ENCODE data around the gene IFNL2. TPM values are rescaled to one million over a fixed set of nuclear protein-coding genes. Genes with fewer than 3 reads are reported as not detected.

Gene IFNL2
- total and polyA plus RNA-seq, 2 of the 4 experiments (the other 2 are of a cell fraction), result not detected

GRCh38 chr19:39299832-39300231, 31.6 kb downstream of the IFNL2 start:
- Histone ChIP-seq H2AK5ac (ENCODE audit: low read depth, low read length) (no peak overlapping the region), H4K91ac (ENCODE audit: insufficient read depth, low read depth, low read length) (no peak overlapping the region), H3K79me1 (ENCODE audit: low read depth in 1 of 2, low read length in 2 of 2) (no peaks in the 10 kb centered on the region), H3K9ac (ENCODE audit: low read depth, low read length) (no peak overlapping the region), H3K4me2 (ENCODE audit: low read depth, low read length) (no peak overlapping the region), H3K36me3 (ENCODE audit: control insufficient read depth, insufficient read depth, low read length) (no peaks in the 10 kb centered on the region), H2BK20ac (ENCODE audit: low read depth, low read length) (no peak overlapping the region), H3K4me1 (ENCODE audit: control insufficient read depth, insufficient read depth, low read length) (no peaks in the 10 kb centered on the region), H2AK9ac (replicated peaks; ENCODE audit: low read depth, low read length, poor library complexity) (no peak overlapping the region), H3K4ac (ENCODE audit: low read depth, low read length) (no peak overlapping the region), H3K9me1 (ENCODE audit: insufficient read depth, low read length) (no peaks in the 10 kb centered on the region), H3K27me3 (ENCODE audit: control insufficient read depth, insufficient read depth, low read length) (peaks cover 42% of the 10 kb centered on the region), H3K14ac (replicated peaks; ENCODE audit: low read depth, low read length) (no peak overlapping the region), H3K27ac (ENCODE audit: insufficient read depth, low read length) (no peak overlapping the region), H2BK120ac (ENCODE audit: low read depth, low read length) (no peak overlapping the region), H3K23ac (ENCODE audit: low read depth, low read length) (no peak overlapping the region), H3K4me3 (ENCODE audit: insufficient read depth, low read depth, low read length) (no peak overlapping the region), H4K8ac (ENCODE audit: low read depth in 2 of 2, low read length in 2 of 2) (no peak overlapping the region), H2BK5ac (ENCODE audit: low read depth, low read length, poor library complexity, severe bottlenecking) (no peak overlapping the region), H2BK15ac (ENCODE audit: low read depth, low read length) (no peak overlapping the region), H3K9me3 (ENCODE audit: control insufficient read depth, insufficient read depth, low read length) (peaks cover 2% of the 10 kb centered on the region; the same call in 1 of the 2 replicates), H4K20me1 (ENCODE audit: insufficient read depth, low read length) (no peaks in the 10 kb centered on the region), H3K56ac (ENCODE audit: extremely low read depth, insufficient read depth, low read length) (no peak overlapping the region), H2AFZ (replicated peaks; ENCODE audit: low read length, poor library complexity) (no peak overlapping the region), H4K5ac (ENCODE audit: low read depth, low read length) (no peak overlapping the region), H3K18ac (ENCODE audit: low read depth, low read length) (no peak overlapping the region)
- POLR2A ChIA-PET (ENCODE audit: unreplicated experiment), result no interaction called here
- dilution Hi-C loops (cut with HindIII; ENCODE audit: low sequenced_read_pairs, unreplicated experiment), result no loop called here
- no CpG with 5 or more reads among the region's 10 CpGs for WGBS, 2 experiments (ENCODE audit: extremely low coverage in 2 of 2, insufficient read length in 1 of 2)
- CTCF ChIA-PET, result no interaction called here
- no peak for DNase-seq
- in situ Hi-C loops (cut with MboI; ENCODE audit: low sequenced_read_pairs), result no loop called here
- TF ChIP-seq RAD21 (IDR thresholded peaks at IDR 0.05; ENCODE audit: low read length) (no peak), MAZ (IDR thresholded peaks at IDR 0.05; ENCODE audit: borderline replicate concordance, low read depth, low read length) (no peak), CTCF (conservative IDR thresholded peaks at IDR 0.05; ENCODE audit: low read depth, low read length) (no peak), BHLHE40 (IDR thresholded peaks at IDR 0.05; ENCODE audit: low read depth, low read length) (no peak), SMC3 (IDR thresholded peaks at IDR 0.05; ENCODE audit: low read depth, low read length) (no peak), CEBPB (IDR thresholded peaks at IDR 0.05; ENCODE audit: low read depth, low read length) (no peak), CHD1 (IDR thresholded peaks at IDR 0.05; ENCODE audit: low read depth, low read length) (no peak), ELK1 (IDR thresholded peaks at IDR 0.05; ENCODE audit: borderline replicate concordance, low read depth, low read length) (no peak), MAFK (IDR thresholded peaks at IDR 0.05; ENCODE audit: low read depth, low read length) (no peak), USF2 (IDR thresholded peaks at IDR 0.05; ENCODE audit: low read depth, low read length) (no peak), FOS (IDR thresholded peaks at IDR 0.05; ENCODE audit: low read depth, low read length) (no peak), RCOR1 (IDR thresholded peaks at IDR 0.05; ENCODE audit: insufficient replicate concordance, low read length) (no peak), MXI1 (IDR thresholded peaks at IDR 0.05; ENCODE audit: borderline replicate concordance, low read depth, low read length) (no peak), NFE2L2 (IDR thresholded peaks at IDR 0.05; ENCODE audit: low read depth, low read length) (no peak), RFX5 (IDR thresholded peaks at IDR 0.05; ENCODE audit: low read depth, low read length) (no peak), POLR2A (IDR thresholded peaks at IDR 0.05; ENCODE audit: low read depth, low read length) (no peak)
- no peak for ATAC-seq (ENCODE audit: low read depth)
- intact Hi-C loops (cut with micrococcal nuclease), result no loop called here
- BruUV-seq (replicated peaks), result no TSS peak
